GM19099 (cell line): Measurements from ENCODE around the gene ANKRD16.

Experiments
- POLR2A ChIP-seq: IDR thresholded peaks from 3 replicates; pipeline ENCODE4 v1.6.1; 2011; ENCODE audit warnings: low read depth; ENCODE audit not compliant: insufficient read length; ENCODE audit errors: extremely low read depth

Gene ANKRD16

GRCh38 chr10:5910323-5911100 lies 20.8 kb upstream of the ANKRD16 start:
- no peak for TF ChIP-seq POLR2A

DNA sequence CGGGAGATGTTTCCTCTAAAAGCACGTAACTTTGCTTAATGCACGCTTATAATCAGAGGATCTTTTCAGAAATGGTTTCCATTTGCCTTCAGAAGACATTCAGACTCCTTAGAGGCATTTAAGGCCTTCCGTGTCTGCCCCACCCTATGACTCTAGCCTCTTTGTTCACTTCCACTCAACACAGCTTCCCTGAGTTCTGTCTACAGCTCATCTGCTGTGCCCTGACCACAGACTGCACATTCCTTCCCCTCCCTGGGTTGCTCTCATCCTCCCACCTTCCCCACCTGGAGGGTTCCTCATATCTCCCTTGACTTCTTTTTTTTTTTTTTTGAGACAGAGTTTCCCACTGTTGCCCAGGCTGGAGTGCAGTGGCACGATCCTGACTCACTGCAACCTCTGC lies 17.0 kb upstream of the ANKRD16 start:
- no peak for TF ChIP-seq POLR2A

DNA sequence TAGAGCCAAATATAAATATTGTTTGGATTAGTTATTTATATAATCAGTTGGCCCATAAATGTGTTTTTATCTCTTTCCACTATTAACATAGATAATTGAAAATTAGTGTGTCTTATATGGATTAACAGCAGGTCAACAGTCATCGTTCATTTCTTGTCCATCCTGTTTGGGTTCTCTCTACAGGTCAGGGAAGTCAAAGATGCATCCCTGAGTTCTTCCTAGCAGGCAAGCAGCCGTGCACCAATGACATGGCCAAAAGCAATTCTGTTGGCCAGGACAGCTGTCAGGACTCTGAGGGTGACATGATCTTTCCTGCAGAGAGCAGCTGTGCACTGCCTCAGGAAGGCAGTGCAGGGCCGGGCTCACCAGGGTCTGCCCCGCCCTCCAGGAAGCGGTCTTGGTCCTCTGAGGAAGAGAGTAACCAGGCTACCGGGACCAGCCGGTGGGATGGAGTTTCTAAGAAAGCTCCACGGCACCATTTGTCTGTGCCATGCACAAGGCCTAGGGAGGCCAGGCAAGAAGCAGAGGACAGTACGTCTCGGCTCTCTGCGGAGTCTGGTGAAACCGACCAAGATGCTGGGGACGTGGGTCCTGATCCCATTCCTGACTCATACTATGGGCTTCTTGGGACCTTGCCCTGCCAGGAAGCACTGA lies 16.3 kb upstream of the ANKRD16 start:
- TF ChIP-seq POLR2A: no peak

DNA sequence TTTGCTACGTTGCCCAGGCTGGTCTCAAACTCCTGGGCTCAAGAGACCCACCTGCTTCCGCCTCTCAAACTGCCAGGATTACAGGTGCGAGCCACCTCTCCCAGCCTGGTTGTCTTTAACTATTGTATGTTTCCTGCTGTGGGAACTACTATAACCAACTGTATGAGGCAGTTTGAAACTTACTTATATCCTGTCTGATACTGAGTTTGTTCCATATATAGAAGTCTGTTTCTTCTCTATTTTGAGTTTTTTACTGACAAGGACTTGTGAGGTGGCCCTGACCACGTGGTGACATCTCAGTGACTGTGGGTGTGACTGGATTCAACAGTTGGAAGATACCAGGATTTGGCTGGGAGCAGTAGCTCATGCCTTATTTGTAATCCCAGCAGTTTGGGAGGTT lies 14.5 kb upstream of the ANKRD16 start:
- TF ChIP-seq POLR2A: no peak

DNA sequence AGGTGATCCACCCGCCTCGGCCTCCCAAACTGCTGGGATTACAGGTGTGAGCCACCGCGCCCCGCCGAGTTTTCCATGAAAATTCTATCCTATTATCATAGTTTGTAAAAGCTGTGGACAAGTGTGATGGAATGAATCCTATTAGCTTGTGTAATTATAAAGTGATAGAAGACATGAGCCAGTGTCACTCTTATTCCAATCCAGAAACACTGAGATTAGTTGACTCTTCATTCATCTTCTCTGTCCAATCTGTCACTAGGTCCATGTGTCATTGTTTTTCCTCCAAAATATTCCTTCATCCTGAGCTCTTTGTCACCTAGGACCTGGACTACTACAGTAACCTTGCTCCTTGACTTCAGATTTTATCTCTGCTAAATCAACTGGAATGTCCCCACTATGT lies 13.9 kb upstream of the ANKRD16 start:
- no peak for TF ChIP-seq POLR2A

DNA sequence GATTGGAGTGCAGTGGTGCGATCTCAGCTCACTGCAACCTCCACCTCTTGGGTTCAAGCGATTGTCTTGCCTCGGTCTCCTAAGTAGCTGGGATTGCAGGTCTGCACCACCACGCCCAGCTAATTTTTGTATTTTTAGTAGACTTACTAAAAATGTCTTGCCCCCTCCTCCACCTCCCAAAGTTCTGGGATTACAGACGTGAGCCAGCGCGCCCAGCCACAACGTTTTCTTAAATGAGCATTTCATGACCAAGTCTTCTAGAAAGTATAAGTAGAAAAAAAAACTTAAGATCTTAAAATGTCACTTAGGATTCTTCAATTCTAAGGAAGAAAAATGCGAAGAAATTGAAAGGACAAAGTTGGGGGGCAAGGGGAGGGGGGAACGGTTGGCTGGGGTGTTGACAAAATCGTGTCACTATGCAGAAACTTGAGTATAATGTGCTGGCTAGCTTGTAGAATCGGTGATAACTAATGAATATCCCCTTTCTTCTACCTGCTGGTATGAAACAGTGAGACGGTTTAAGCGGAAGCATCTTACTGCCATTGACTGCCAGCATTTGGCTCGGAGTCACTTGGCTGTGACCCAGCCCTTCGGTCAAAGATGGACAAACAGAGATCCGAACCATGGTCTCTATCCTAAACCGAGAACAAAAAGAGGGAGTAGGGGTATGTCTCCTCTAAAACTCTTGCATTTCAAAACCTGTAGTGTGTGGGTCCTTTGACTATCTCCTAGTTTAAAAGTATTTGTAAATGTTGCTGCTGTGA lies 13.0 kb upstream of the ANKRD16 start:
- no peak for TF ChIP-seq POLR2A

DNA sequence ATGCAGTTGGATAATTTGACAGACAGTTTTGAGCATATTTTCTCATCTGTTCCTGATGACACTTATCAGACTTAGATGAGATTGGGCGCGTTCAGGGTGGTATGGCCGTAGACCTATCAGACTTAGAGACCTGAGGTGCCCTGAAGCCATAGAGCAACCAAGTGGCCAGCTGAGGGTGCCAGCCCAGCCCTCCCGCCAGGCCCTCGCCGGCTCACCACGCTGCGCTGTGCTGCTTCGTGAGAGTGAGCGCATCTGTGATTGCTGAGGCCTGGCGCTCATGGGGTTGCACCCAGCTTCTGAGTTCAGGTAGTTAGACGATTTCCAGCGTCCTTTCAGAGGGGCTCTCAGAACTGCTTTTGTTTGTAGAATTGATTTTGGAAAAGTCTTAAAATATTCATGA lies 10.6 kb upstream of the ANKRD16 start:
- no peak for TF ChIP-seq POLR2A

GRCh38 chr10:5898163-5898562 lies 8.5 kb upstream of the ANKRD16 start:
- TF ChIP-seq POLR2A: no peak

DNA sequence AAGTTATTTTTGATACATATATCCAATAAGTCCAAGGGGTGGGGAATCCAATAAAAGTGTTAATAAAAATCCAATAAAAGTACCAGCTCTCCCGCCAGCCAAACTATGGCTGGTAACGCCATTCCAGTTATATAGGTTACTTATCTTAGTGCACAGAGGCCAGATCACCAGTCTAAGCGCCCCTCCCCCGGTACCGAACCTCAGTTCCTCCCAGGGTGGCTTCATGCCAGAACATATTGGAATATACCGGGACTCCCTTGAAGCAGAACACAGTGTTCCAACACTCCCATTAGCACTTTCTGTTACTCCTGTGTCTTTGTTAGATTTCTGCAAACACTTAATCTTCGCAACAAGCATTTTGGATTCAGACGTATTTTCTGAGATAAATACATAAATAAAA lies 7.8 kb upstream of the ANKRD16 start:
- TF ChIP-seq POLR2A: no peak

DNA sequence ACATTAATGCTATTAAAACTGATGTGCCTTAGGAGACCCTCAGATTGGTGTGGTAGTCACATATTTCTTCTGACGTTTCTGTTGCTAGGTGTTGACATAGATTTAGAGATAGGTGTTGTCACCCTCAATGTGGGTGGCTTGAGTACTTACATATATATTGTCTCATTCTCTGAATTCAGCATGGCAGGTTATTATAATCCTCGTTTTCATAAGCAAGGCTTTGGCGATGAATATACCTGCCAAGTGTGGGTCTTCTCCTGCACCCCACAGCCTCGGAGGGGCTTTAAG lies 7.3 kb upstream of the ANKRD16 start:
- no peak for TF ChIP-seq POLR2A

GRCh38 chr10:5896208-5897052 lies 6.7 kb upstream of the ANKRD16 start:
- TF ChIP-seq POLR2A: no peak

DNA sequence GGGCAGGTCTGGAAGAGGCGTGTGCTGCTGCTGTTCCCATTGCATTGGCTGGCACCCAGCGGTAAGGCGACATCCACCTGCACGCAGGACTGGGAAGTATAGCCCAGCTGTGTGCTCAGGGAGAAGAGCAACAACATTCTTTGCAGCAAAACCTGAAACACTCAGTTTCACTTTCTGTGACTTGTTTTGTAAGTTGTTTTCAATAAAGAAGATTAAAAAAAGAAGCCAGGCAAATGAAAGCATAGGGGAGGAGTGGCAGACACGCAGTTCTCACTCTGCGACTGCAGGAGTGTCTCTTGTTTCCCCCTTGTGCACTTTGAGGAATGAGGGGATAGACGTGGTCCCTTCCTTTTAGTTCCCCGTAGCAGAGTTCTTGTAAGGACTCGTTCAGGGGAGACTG lies 6.1 kb upstream of the ANKRD16 start:
- no peak for TF ChIP-seq POLR2A

GRCh38 chr10:5895365-5895764 lies 5.7 kb upstream of the ANKRD16 start:
- TF ChIP-seq POLR2A: no peak

GRCh38 chr10:5894873-5895272 lies 5.2 kb upstream of the ANKRD16 start:
- TF ChIP-seq POLR2A: no peak

- no peak for TF ChIP-seq POLR2A
Measured at GRCh38 chr10:5894403-5894802, 4.7 kb upstream of the ANKRD16 start.
